Left lung (tissue), 10 donors: Measurements from ENCODE around the gene ABHD16A. TPM values are rescaled to one million over a fixed set of nuclear protein-coding genes. Genes with fewer than 3 reads are reported as not detected.

Experiments
- ATAC-seq: fragments of 200-7000 bp; cut with Tn5 transposase; one replicate; pipeline ENCODE4 v1.9.1; 2020; ENCODE audit warnings: moderate library complexity
- DNase-seq, 4 donors: peaks; one replicate each; pipeline ENCODE4 v3.0.0-alpha.2; 2013 to 2020
- H3K27ac ChIP-seq, 2 donors: fragments of 200-600 bp; sonication (generic) in 1 of 2; one replicate each; pipeline versions ENCODE4 v1.5.0 to v1.8.0; 2020 to 2021
- H3K27me3 ChIP-seq, 2 donors: fragments of 200-600 bp; sonication (generic) in 1 of 2; one replicate each; pipeline versions ENCODE4 v1.5.0 to v1.8.0; 2020 to 2021
- H3K36me3 ChIP-seq, 2 donors: fragments of 200-600 bp; sonication (generic) in 1 of 2; one replicate each; pipeline versions ENCODE4 v1.5.0 to v1.8.0; 2020 to 2021
- H3K4me1 ChIP-seq, 2 donors: fragments of 200-600 bp; one replicate each; pipeline ENCODE4 v1.8.0; 2021
- H3K4me3 ChIP-seq, 2 donors: fragments of 200-600 bp; sonication (generic) in 1 of 2; one replicate each; pipeline versions ENCODE4 v1.5.0 to v1.8.0; 2020 to 2021; ENCODE audit warnings: mild to moderate bottlenecking in 1 of 2
- H3K9me3 ChIP-seq, 2 donors: fragments of 200-600 bp; sonication (generic) in 1 of 2; one replicate each; pipeline versions ENCODE4 v1.5.0 to v1.8.0; 2020 to 2021
- CTCF ChIP-seq, 2 donors: fragments of 200-600 bp; sonication (generic) in 1 of 2; IDR thresholded peaks; one replicate each; pipeline versions ENCODE4 v1.5.0 to v1.8.0; 2021; ENCODE audit warnings: antibody characterized with exemption in 2 of 2
- intact Hi-C, 2 donors: fragments of 100-400 bp; cut with DNase I; formaldehyde crosslinking; loops; one replicate each; pipeline versions ENCODE4 v1.11.2 to v1.14.2; 2022
- polyA plus RNA-seq, 6 donors: library from polyadenylated mRNA; unstranded; fragments of 120-200 nt; gene quantifications; one replicate each; pipeline ENCODE4 v1.2.1, GENCODE V29; 2013; ENCODE audit not compliant: insufficient read length in 6 of 6
- total RNA-seq, 2 donors: library from RNA; stranded (reverse); fragmentation: NEBNext Ultra II Directional; extraction: Animal tissue kit (Norgen Biotek cat#: 25700); gene quantifications; one replicate each; pipeline ENCODE4 v1.2.1, GENCODE V29; 2021
- donor health status: DM: no; HTN: yes; CAD: no.
- donor health status: DM: no; HTN: no; CAD: no.

ABHD16A gene
- total and polyA plus RNA-seq, 8 donors, result 53.6 to 63.9 (median 58.1) TPM

- no peak for TF ChIP-seq CTCF (IDR thresholded peaks at IDR 0.05)
- Histone ChIP-seq H3K4me1 (no peaks in the 10 kb centered on the region), H3K27me3 (no peaks in the 10 kb centered on the region), H3K27ac (no peak overlapping the region), H3K4me3 (no peak overlapping the region), H3K9me3 (no peaks in the 10 kb centered on the region), H3K36me3 (peaks cover 0 to 89% of the 10 kb centered on the region in 2 donors)
- ATAC-seq (no peak), DNase-seq (no peak)
- intact Hi-C loops, result no loop called here
Measured at GRCh38 chr6:31693535-31693934, 9.6 kb downstream of the ABHD16A start.

- Histone ChIP-seq H3K4me3 (no peak overlapping the region), H3K27ac (no peak overlapping the region), H3K4me1 (no peaks in the 10 kb centered on the region), H3K9me3 (no peaks in the 10 kb centered on the region), H3K27me3 (no peaks in the 10 kb centered on the region), H3K36me3 (peaks cover 0 to 92% of the 10 kb centered on the region in 2 donors)
- ATAC-seq (no peak), DNase-seq (peak in 1 of 4 donors; percentile 29)
- intact Hi-C loops, result no loop called here
- no peak for TF ChIP-seq CTCF (IDR thresholded peaks at IDR 0.05)
Measured at GRCh38 chr6:31692886-31693285, 10.2 kb downstream of the ABHD16A start.

GRCh38 chr6:31692353-31692752 lies 10.8 kb downstream of the ABHD16A start:
- Histone ChIP-seq H3K4me3 (no peak overlapping the region), H3K27me3 (no peaks in the 10 kb centered on the region), H3K4me1 (no peaks in the 10 kb centered on the region), H3K36me3 (peaks cover 0 to 97% of the 10 kb centered on the region in 2 donors), H3K27ac (no peak overlapping the region), H3K9me3 (no peaks in the 10 kb centered on the region)
- ATAC-seq (no peak), DNase-seq (no peak)
- intact Hi-C loops, result no loop called here
- TF ChIP-seq CTCF (IDR thresholded peaks at IDR 0.05), result no peak

- Histone ChIP-seq H3K27ac (no peak overlapping the region), H3K36me3 (peaks cover 0 to 100% of the 10 kb centered on the region in 2 donors), H3K4me1 (no peaks in the 10 kb centered on the region), H3K4me3 (no peak overlapping the region), H3K27me3 (no peaks in the 10 kb centered on the region), H3K9me3 (no peaks in the 10 kb centered on the region)
- intact Hi-C loops, result no loop called here
- no peak for TF ChIP-seq CTCF (IDR thresholded peaks at IDR 0.05)
- DNase-seq (no peak), ATAC-seq (no peak)
Measured at GRCh38 chr6:31691564-31692108, 11.5 kb downstream of the ABHD16A start.

- no peak for TF ChIP-seq CTCF (IDR thresholded peaks at IDR 0.05)
- no peak for ATAC-seq
Measured at GRCh38 chr6:31691078-31691463, 12.1 kb downstream of the ABHD16A start.

More at GRCh38 chr6:31691078-31691463, 12.1 kb downstream of the ABHD16A start:
- Histone ChIP-seq H3K9me3 (no peaks in the 10 kb centered on the region), H3K4me3 (no peak overlapping the region), H3K36me3 (peaks cover 0 to 100% of the 10 kb centered on the region in 2 donors), H3K4me1 (no peaks in the 10 kb centered on the region), H3K27ac (no peak overlapping the region), H3K27me3 (no peaks in the 10 kb centered on the region)
- no peak for DNase-seq
- intact Hi-C loops, result no loop called here
